KMS-11 (cell line): ENCODE data around the gene DYNLRB1.

Experiments used
- H2AFZ ChIP-seq: fragments of 200-600 bp; sonication (generic); 2 replicates; pipeline ENCODE4 v1.6.1; 2016; ENCODE audit warnings: antibody characterized with exemption, mixed run types, low read depth
- H3K27ac ChIP-seq: fragments of 200-600 bp; sonication (generic); 2 replicates; pipeline ENCODE4 v1.6.1; 2016; ENCODE audit warnings: mild to moderate bottlenecking, mixed run types
- H3K27me3 ChIP-seq: fragments of 200-600 bp; sonication (generic); 2 replicates; pipeline ENCODE4 v1.6.1; 2017; ENCODE audit warnings: mild to moderate bottlenecking, low read depth, mixed run types, moderate library complexity; ENCODE audit not compliant: insufficient read depth
- H3K36me3 ChIP-seq: fragments of 200-600 bp; sonication (generic); 2 replicates; pipeline ENCODE4 v1.6.1; 2017; ENCODE audit warnings: mild to moderate bottlenecking, mixed run types; ENCODE audit not compliant: insufficient read depth
- H3K4me1 ChIP-seq: fragments of 200-600 bp; sonication (generic); 2 replicates; pipeline ENCODE4 v1.6.1; 2016; ENCODE audit warnings: mild to moderate bottlenecking, low read depth, mixed run types; ENCODE audit not compliant: poor library complexity, severe bottlenecking
- H3K4me2 ChIP-seq: fragments of 200-600 bp; sonication (generic); 2 replicates; pipeline ENCODE4 v1.7.0; 2016; ENCODE audit warnings: mild to moderate bottlenecking, mixed run types
- H3K4me3 ChIP-seq: fragments of 200-600 bp; sonication (generic); IDR thresholded peaks from 2 replicates; pipeline ENCODE4 v1.6.1; 2017; ENCODE audit warnings: low read depth, low read length, mixed read lengths; ENCODE audit not compliant: insufficient read depth
- H3K79me2 ChIP-seq: fragments of 200-600 bp; sonication (generic); 2 replicates; pipeline ENCODE4 v1.6.1; 2016; ENCODE audit warnings: low read depth, mixed run types; ENCODE audit not compliant: insufficient read depth
- H3K9ac ChIP-seq: fragments of 200-600 bp; sonication (generic); 2 replicates; pipeline ENCODE4 v1.6.1; 2016; ENCODE audit warnings: mild to moderate bottlenecking, mixed run types
- H4K20me1 ChIP-seq: fragments of 200-600 bp; sonication (generic); 2 replicates; pipeline ENCODE4 v1.6.1; 2016; ENCODE audit warnings: mild to moderate bottlenecking, mixed run types; ENCODE audit not compliant: insufficient read depth
- CTCF ChIP-seq: fragments of 200-600 bp; sonication (generic); conservative IDR thresholded peaks from 2 replicates; pipeline ENCODE4 v1.6.1; 2017; ENCODE audit warnings: low read depth, mild to moderate bottlenecking, antibody characterized with exemption, low read length, moderate library complexity, mixed read lengths

The DYNLRB1 gene

GRCh38 chr20:34575271-34575670, 59.0 kb downstream of the DYNLRB1 start:
- no peak for TF ChIP-seq CTCF
- H3K27me3 ChIP-seq = no peaks in the 10 kb centered on the region
- no peaks in the 10 kb centered on the region for H4K20me1 ChIP-seq
- no peak overlapping the region for H3K4me3 ChIP-seq
- H2AFZ ChIP-seq = no peak overlapping the region
- H3K4me1 ChIP-seq = peaks cover 7% of the 10 kb centered on the region
- no peak overlapping the region for H3K27ac ChIP-seq
- H3K4me2 ChIP-seq = no peak overlapping the region
- H3K79me2 ChIP-seq = no peaks in the 10 kb centered on the region
- H3K9ac ChIP-seq = no peak overlapping the region
- H3K36me3 ChIP-seq = no peaks in the 10 kb centered on the region

- Histone ChIP-seq H3K79me2 (no peaks in the 10 kb centered on the region), H3K4me3 (no peak overlapping the region), H2AFZ (no peak overlapping the region), H3K4me2 (no peak overlapping the region), H3K9ac (no peak overlapping the region), H3K36me3 (no peaks in the 10 kb centered on the region), H3K4me1 (peaks cover 11% of the 10 kb centered on the region), H4K20me1 (no peaks in the 10 kb centered on the region), H3K27ac (no peak overlapping the region), H3K27me3 (no peaks in the 10 kb centered on the region)
- TF ChIP-seq CTCF = no peak
These were observed 59.5 kb downstream of the DYNLRB1 start for GRCh38 chr20:34575756-34576155.

- no peak for TF ChIP-seq CTCF
- H4K20me1 ChIP-seq = no peaks in the 10 kb centered on the region
- H3K4me1 ChIP-seq = peaks cover 23% of the 10 kb centered on the region
- no peak overlapping the region for H3K27ac ChIP-seq
- no peaks in the 10 kb centered on the region for H3K79me2 ChIP-seq
- no peaks in the 10 kb centered on the region for H3K36me3 ChIP-seq
- no peak overlapping the region for H2AFZ ChIP-seq
- no peak overlapping the region for H3K9ac ChIP-seq
- H3K4me2 ChIP-seq = no peak overlapping the region
- H3K4me3 ChIP-seq = no peak overlapping the region
- no peaks in the 10 kb centered on the region for H3K27me3 ChIP-seq
These were observed 60.8 kb downstream of the DYNLRB1 start for GRCh38 chr20:34577061-34577460.

GRCh38 chr20:34578025-34578424, 61.8 kb downstream of the DYNLRB1 start:
- no peaks in the 10 kb centered on the region for H3K36me3 ChIP-seq
- H3K9ac ChIP-seq = no peak overlapping the region
- TF ChIP-seq CTCF = no peak
- no peak overlapping the region for H3K27ac ChIP-seq
- no peaks in the 10 kb centered on the region for H3K79me2 ChIP-seq
- no peaks in the 10 kb centered on the region for H4K20me1 ChIP-seq
- no peak overlapping the region for H3K4me3 ChIP-seq
- no peak overlapping the region for H3K4me2 ChIP-seq
- H2AFZ ChIP-seq = no peak overlapping the region
- H3K27me3 ChIP-seq = no peaks in the 10 kb centered on the region
- H3K4me1 ChIP-seq = peaks cover 32% of the 10 kb centered on the region

- no peak overlapping the region for H3K4me3 ChIP-seq
- H3K4me2 ChIP-seq = no peak overlapping the region
- peaks cover 34% of the 10 kb centered on the region for H3K4me1 ChIP-seq
- H3K36me3 ChIP-seq = no peaks in the 10 kb centered on the region
- H4K20me1 ChIP-seq = no peaks in the 10 kb centered on the region
- H3K79me2 ChIP-seq = no peaks in the 10 kb centered on the region
- no peak for TF ChIP-seq CTCF
- H3K27ac ChIP-seq = no peak overlapping the region
- H3K9ac ChIP-seq = no peak overlapping the region
- H2AFZ ChIP-seq = no peak overlapping the region
- no peaks in the 10 kb centered on the region for H3K27me3 ChIP-seq
These were observed 62.3 kb downstream of the DYNLRB1 start for GRCh38 chr20:34578521-34578920.
